DOHH2 (cell line): ENCODE results near the gene TCF7.

Experiments
- H3F3A ChIP-seq: fragments of 200-600 bp; sonication (generic), shearing (Covaris generic); 2 replicates; pipeline ENCODE4 v1.6.0; 2016; ENCODE audit warnings: antibody characterized with exemption, mild to moderate bottlenecking; ENCODE audit not compliant: control insufficient read depth, insufficient read depth
- H3K27ac ChIP-seq: fragments of 200-600 bp; sonication (generic); 2 replicates; pipeline ENCODE4 v1.5.1; 2014; ENCODE audit warnings: low read depth, mild to moderate bottlenecking, low read length, moderate library complexity
- H3K27me3 ChIP-seq: fragments of 200-600 bp; sonication (generic); 2 replicates; pipeline ENCODE4 v1.6.1; 2014; ENCODE audit warnings: mild to moderate bottlenecking, low read length, mixed read lengths; ENCODE audit not compliant: control insufficient read depth
- H3K36me3 ChIP-seq: fragments of 200-600 bp; sonication (generic); 2 replicates; pipeline ENCODE4 v1.6.1; 2014; ENCODE audit warnings: mild to moderate bottlenecking, low read length, moderate library complexity, mixed read lengths; ENCODE audit not compliant: control insufficient read depth
- H3K4me1 ChIP-seq: fragments of 200-600 bp; sonication (generic); 2 replicates; pipeline ENCODE4 v1.6.1; 2014; ENCODE audit warnings: mild to moderate bottlenecking, low read length, mixed read lengths; ENCODE audit not compliant: control insufficient read depth
- H3K4me2 ChIP-seq: fragments of 200-600 bp; sonication (generic); 2 replicates; pipeline ENCODE4 v1.6.0; 2014; ENCODE audit warnings: mild to moderate bottlenecking, low read length, moderate library complexity
- H3K4me3 ChIP-seq: fragments of 200-600 bp; sonication (generic); 2 replicates; pipeline ENCODE4 v1.5.1; 2014; ENCODE audit warnings: mild to moderate bottlenecking, low read length, mixed read lengths
- H3K79me2 ChIP-seq: fragments of 200-600 bp; sonication (generic); 2 replicates; pipeline ENCODE4 v1.6.1; 2014; ENCODE audit warnings: mild to moderate bottlenecking, low read length, mixed read lengths; ENCODE audit not compliant: control insufficient read depth
- H3K9me2 ChIP-seq: fragments of 200-600 bp; sonication (generic); replicated peaks from 2 replicates; pipeline ENCODE4 v1.6.1; 2014; ENCODE audit warnings: mild to moderate bottlenecking, low read length, mixed read lengths; ENCODE audit not compliant: control insufficient read depth
- H3K9me3 ChIP-seq: fragments of 200-600 bp; sonication (generic); 2 replicates; pipeline ENCODE4 v1.6.1; 2014; ENCODE audit warnings: antibody characterized with exemption, low read length, mixed read lengths; ENCODE audit not compliant: control insufficient read depth, insufficient read depth
- H4K20me1 ChIP-seq: fragments of 200-600 bp; sonication (generic); 2 replicates; pipeline ENCODE4 v1.6.0; 2014; ENCODE audit warnings: low read depth, mild to moderate bottlenecking, antibody characterized with exemption, low read length, moderate library complexity; ENCODE audit not compliant: control insufficient read depth, insufficient read depth
- EZH2phosphoT487 ChIP-seq: fragments of 200-600 bp; sonication (generic); IDR thresholded peaks from 2 replicates; pipeline ENCODE4 v1.6.1; 2017; ENCODE audit warnings: borderline replicate concordance, mild to moderate bottlenecking, antibody characterized with exemption, low read length, moderate library complexity, mixed read lengths
- TF ChIP-seq, protein P1 (sequence below): fragments of 200-600 bp; sonication (generic); IDR thresholded peaks from one replicate; pipeline ENCODE4 v1.5.1; 2014; ENCODE audit warnings: antibody characterized with exemption, mild to moderate bottlenecking, low read depth, low read length; ENCODE audit not compliant: poor library complexity, severe bottlenecking

The TCF7 gene

DNA sequence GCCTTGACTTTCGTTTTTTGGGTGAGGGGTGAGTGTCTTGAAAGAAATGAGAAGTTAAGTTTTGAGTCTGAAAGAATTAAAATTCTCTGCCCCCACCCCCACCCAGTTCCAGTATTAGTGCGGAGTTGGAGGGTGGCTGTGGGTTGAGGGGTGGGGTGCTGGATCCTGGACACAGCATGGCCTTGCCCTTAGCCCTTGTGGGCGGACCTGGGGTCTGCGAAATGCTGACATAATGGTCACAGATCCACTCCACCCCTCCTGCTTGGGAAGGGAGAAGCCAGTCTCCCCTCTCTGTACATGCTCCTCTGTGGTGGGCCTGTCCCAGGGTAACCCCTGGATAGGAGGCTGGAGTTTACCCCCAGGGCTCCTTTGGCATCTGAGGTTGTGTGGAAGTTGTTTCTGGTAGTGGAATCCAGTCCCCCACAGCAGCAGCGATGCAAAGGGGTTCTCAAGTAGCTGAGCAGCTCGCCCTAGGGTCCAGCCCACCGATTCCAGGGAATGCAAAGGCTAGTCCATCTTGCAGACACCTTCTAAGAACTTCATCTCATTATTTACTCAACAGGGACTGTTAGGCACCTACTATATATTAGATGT, 42.8 kb upstream of the TCF7 start:
- Histone ChIP-seq H3K27ac (no peak overlapping the region), H3K9me3 (no peaks in the 10 kb centered on the region), H3K9me2 (no peaks in the 10 kb centered on the region), H3F3A (no peaks in the 10 kb centered on the region), H3K4me1 (no peaks in the 10 kb centered on the region), H3K36me3 (no peaks in the 10 kb centered on the region), H3K79me2 (no peaks in the 10 kb centered on the region), H3K4me3 (no peak overlapping the region), H3K4me2 (no peak overlapping the region), H4K20me1 (no peaks in the 10 kb centered on the region), H3K27me3 (peaks cover 55% of the 10 kb centered on the region)
- no peak for TF ChIP-seq EZH2phosphoT487
- TF ChIP-seq, protein P1, sequence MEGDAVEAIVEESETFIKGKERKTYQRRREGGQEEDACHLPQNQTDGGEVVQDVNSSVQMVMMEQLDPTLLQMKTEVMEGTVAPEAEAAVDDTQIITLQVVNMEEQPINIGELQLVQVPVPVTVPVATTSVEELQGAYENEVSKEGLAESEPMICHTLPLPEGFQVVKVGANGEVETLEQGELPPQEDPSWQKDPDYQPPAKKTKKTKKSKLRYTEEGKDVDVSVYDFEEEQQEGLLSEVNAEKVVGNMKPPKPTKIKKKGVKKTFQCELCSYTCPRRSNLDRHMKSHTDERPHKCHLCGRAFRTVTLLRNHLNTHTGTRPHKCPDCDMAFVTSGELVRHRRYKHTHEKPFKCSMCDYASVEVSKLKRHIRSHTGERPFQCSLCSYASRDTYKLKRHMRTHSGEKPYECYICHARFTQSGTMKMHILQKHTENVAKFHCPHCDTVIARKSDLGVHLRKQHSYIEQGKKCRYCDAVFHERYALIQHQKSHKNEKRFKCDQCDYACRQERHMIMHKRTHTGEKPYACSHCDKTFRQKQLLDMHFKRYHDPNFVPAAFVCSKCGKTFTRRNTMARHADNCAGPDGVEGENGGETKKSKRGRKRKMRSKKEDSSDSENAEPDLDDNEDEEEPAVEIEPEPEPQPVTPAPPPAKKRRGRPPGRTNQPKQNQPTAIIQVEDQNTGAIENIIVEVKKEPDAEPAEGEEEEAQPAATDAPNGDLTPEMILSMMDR = no peak

DNA sequence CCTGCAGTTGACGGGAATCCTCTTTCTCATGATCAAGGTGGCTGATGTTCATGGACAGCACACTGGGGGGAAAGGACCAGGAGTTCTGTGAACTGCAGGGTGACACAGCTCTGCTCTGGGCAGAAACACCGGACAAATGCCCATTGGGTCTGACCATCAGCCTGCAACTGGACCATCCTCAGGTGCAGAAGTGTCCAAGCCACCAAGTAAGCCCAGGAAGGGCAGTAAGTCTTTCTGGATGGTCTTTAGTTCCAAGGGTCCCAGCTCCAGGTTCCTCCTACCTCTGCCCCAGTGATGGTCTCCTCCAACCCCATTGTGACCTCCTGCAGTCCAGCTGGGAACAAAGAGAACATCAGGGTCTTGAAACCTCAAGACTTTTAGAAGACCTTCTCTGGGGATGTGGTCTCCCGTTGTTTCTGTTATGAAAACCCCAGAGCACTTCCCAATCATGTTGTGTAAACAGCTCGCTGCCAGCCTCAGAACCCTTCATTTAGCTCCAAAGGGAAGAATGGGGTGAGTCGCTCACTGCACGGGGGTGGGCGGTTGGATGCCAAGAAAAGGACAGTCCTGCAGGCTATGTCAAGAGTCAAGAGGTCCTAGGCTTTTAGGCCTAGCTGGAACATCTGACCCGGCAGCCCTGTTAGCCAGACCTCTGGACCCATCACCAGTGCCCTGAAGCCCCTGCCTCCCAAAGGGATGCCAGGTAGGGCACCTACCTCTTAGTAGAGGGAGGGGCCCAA, 41.8 kb upstream of the TCF7 start:
- Histone ChIP-seq H3K27ac (no peak overlapping the region), H3K4me2 (no peak overlapping the region), H3K9me2 (no peaks in the 10 kb centered on the region), H3F3A (no peaks in the 10 kb centered on the region), H3K36me3 (no peaks in the 10 kb centered on the region), H3K4me1 (no peaks in the 10 kb centered on the region), H3K4me3 (no peak overlapping the region), H4K20me1 (no peaks in the 10 kb centered on the region), H3K79me2 (no peaks in the 10 kb centered on the region), H3K27me3 (peaks cover 53% of the 10 kb centered on the region), H3K9me3 (no peaks in the 10 kb centered on the region)
- TF ChIP-seq EZH2phosphoT487 = no peak
- TF ChIP-seq, protein P1 = no peak

DNA sequence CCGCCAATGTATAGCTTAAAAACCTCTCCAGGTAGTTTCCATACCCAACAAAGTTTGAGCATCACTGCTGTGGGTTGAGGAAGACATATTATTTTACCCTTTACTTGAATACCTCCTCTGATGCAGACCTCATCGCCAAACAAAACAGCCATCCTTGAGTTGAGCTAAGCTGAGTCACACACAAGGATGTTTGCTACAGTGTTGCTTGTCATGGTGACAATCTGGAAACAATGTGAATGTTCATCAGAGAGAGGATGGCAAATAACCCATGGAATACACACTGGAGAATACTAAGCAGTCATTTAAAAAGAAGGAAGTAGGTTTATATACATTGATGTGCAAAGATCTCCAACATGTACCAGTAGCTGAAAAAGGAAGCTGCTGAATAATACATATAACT, 41.1 kb upstream of the TCF7 start:
- Histone ChIP-seq H3K27me3 (peaks cover 46% of the 10 kb centered on the region), H3K9me3 (no peaks in the 10 kb centered on the region), H3K4me2 (no peak overlapping the region), H3K27ac (no peak overlapping the region), H3K79me2 (no peaks in the 10 kb centered on the region), H3F3A (no peaks in the 10 kb centered on the region), H3K4me1 (no peaks in the 10 kb centered on the region), H3K4me3 (no peak overlapping the region), H4K20me1 (no peaks in the 10 kb centered on the region), H3K36me3 (no peaks in the 10 kb centered on the region), H3K9me2 (no peaks in the 10 kb centered on the region)
- no peak for TF ChIP-seq EZH2phosphoT487
- TF ChIP-seq, protein P1 = no peak
